HepG2 (cell line): ENCODE results near the gene UBXN6. TPM values are rescaled to one million over a fixed set of nuclear protein-coding genes. Genes with fewer than 3 reads are reported as not detected.

Source experiments
- ATAC-seq: fragments of 200-7000 bp; cut with Tn5 transposase; 3 replicates; pipeline ENCODE4 v1.9.1; 2020; ENCODE audit warnings: mild to moderate bottlenecking, moderate library complexity
- BruUV-seq: library from RNA; stranded (reverse); fragments of 400-500 nt; replicated peaks from 2 replicates; lab custom pipeline; 2021; lab: Mats Ljungman, UMichigan
- CTCF ChIA-PET: fragments of 300-600 bp; formaldehyde crosslinking; extraction: SDS; loops from one replicate; lab custom pipeline; 2021; ENCODE audit warnings: low total read pairs, inconsistent platforms, low intra/inter-chr PET ratio; lab: Yijun Ruan, JAX
- POLR2A ChIA-PET: fragments of 350-600 bp; sonication (Branson Sonifier 250); formaldehyde crosslinking; loops from one replicate; lab custom pipeline; 2020; ENCODE audit warnings: antibody characterized with exemption, inconsistent platforms; lab: Yijun Ruan, JAX
- DNase-seq: peaks from one replicate; pipeline ENCODE4 v3.0.0-alpha.2; 2015; ENCODE audit warnings: low spot score
- FAIRE-seq: peaks from 3 replicates; lab custom pipeline; 2011; peaks lifted over from hg19 to GRCh38; lab: Jason Lieb, UNC
- H2AFZ ChIP-seq: one replicate; pipeline ENCODE4 v1.6.1; 2011; ENCODE audit warnings: low read length, inconsistent platforms
- H3K27ac ChIP-seq: fragments of 300-600 bp; 3 replicates; pipeline ENCODE4 v1.8.0; 2011; ENCODE audit warnings: mixed run types, mild to moderate bottlenecking, mixed read lengths, low read length, inconsistent platforms; ENCODE audit not compliant: insufficient read depth; ENCODE audit errors: extremely low read length
- H3K27me3 ChIP-seq, 2 experiments: fragments of 200-600 bp in 1 of 2; 2 replicates in 1 of 2; 3 replicates in 1 of 2; pipeline versions ENCODE4 v1.6.0 to v1.8.0; 2011; ENCODE audit warnings: low read length in 2 of 2, mild to moderate bottlenecking in 2 of 2, moderate library complexity in 2 of 2, inconsistent platforms in 1 of 2; ENCODE audit not compliant: insufficient read depth in 2 of 2, control insufficient read depth in 1 of 2
- H3K36me3 ChIP-seq, 2 experiments: fragments of 200-600 bp in 1 of 2; replicated peaks in 1 of 2; 2 replicates in 1 of 2; 3 replicates in 1 of 2; pipeline versions ENCODE4 v1.5.1 to v1.8.0; 2011; ENCODE audit warnings: low read length in 2 of 2, inconsistent platforms in 1 of 2; ENCODE audit not compliant: insufficient read depth in 2 of 2, control insufficient read depth in 1 of 2
- H3K4me1 ChIP-seq: 2 replicates; pipeline ENCODE4 v1.5.1; 2012; ENCODE audit warnings: low read length, inconsistent platforms; ENCODE audit not compliant: insufficient read depth
- H3K4me2 ChIP-seq: 2 replicates; pipeline ENCODE4 v1.6.0; 2011; ENCODE audit warnings: low read depth, low read length, inconsistent platforms
- H3K4me3 ChIP-seq, 3 experiments: fragments of 200-600 bp in 1 of 3; sonication (generic), shearing (Covaris generic) in 1 of 3; replicated peaks in 1 of 3; 2 replicates each; pipeline ENCODE4 v1.5.1; 2011 to 2016; ENCODE audit warnings: low read length in 3 of 3, inconsistent platforms in 2 of 3, low read depth in 2 of 3, mild to moderate bottlenecking in 2 of 3, control low read depth in 1 of 3, mixed read lengths in 1 of 3; ENCODE audit not compliant: insufficient read depth in 1 of 3
- H3K79me2 ChIP-seq: one replicate; pipeline ENCODE4 v1.6.1; 2011; ENCODE audit warnings: low read length, inconsistent platforms; ENCODE audit not compliant: insufficient read depth
- H3K9ac ChIP-seq: 2 replicates; pipeline ENCODE4 v1.6.0; 2011; ENCODE audit warnings: mild to moderate bottlenecking, low read depth, low read length, inconsistent platforms; ENCODE audit not compliant: insufficient read depth
- H3K9me3 ChIP-seq: 2 replicates; pipeline ENCODE4 v1.5.1; 2012; ENCODE audit warnings: mild to moderate bottlenecking, low read length
- H4K20me1 ChIP-seq: 2 replicates; pipeline ENCODE4 v1.6.0; 2011; ENCODE audit warnings: inconsistent platforms, mild to moderate bottlenecking, low read length, moderate library complexity; ENCODE audit not compliant: insufficient read depth
- AGO2 ChIP-seq: fragments of 200-400 bp; formaldehyde crosslinking; optimal IDR thresholded peaks from 2 replicates; pipeline ENCODE3; 2017; ENCODE audit warnings: mild to moderate bottlenecking, low read depth, low read length, moderate library complexity
- KDM5B ChIP-seq: sonication (generic); formaldehyde crosslinking; IDR thresholded peaks from 2 replicates; pipeline ENCODE4 v1.4.0; 2020; ENCODE audit warnings: missing genetic modification reagents, mild to moderate bottlenecking, borderline replicate concordance
- PAF1 ChIP-seq: IDR thresholded peaks from 2 replicates; pipeline ENCODE4 v1.6.1; 2016; ENCODE audit warnings: missing genetic modification reagents, missing compliant biosample characterization
- RBFOX2 ChIP-seq: fragments of 200-400 bp; formaldehyde crosslinking; IDR thresholded peaks from 2 replicates; pipeline ENCODE4 v1.6.1; 2017; ENCODE audit warnings: low read depth, mild to moderate bottlenecking, low read length
- RBM22 ChIP-seq: fragments of 200-400 bp; formaldehyde crosslinking; optimal IDR thresholded peaks from 2 replicates; pipeline ENCODE3; 2017; ENCODE audit warnings: mild to moderate bottlenecking, low read length, moderate library complexity
- WIZ ChIP-seq: sonication (generic); formaldehyde crosslinking; IDR thresholded peaks from 2 replicates; pipeline ENCODE4 v1.5.1; 2020; ENCODE audit warnings: mild to moderate bottlenecking, missing genetic modification reagents
- ZBTB20 ChIP-seq: sonication (generic); formaldehyde crosslinking; IDR thresholded peaks from 2 replicates; pipeline ENCODE4 v1.8.1; 2023; ENCODE audit warnings: missing genetic modification reagents, low read depth, mild to moderate bottlenecking, borderline replicate concordance
- ZNF556 ChIP-seq: sonication (generic); formaldehyde crosslinking; IDR thresholded peaks from 2 replicates; pipeline ENCODE4 v1.4.0; 2020; ENCODE audit warnings: mild to moderate bottlenecking, missing genetic modification reagents, borderline replicate concordance
- WGBS: methylation state at CpG from one replicate; pipeline ENCODE4 v1.1.6; 2017; ENCODE audit warnings: low lambda C conversion rate; 5-methylcytosine and 5-hydroxymethylcytosine counted together
- in situ Hi-C: cut with HindIII; loops from 2 replicates; pipeline ENCODE4 v1.10.0; 2017; ENCODE audit warnings: low pct_unique_long_range_greater_than_20kb; ENCODE audit not compliant: extremely low pct_ligation_motif_present
- intact Hi-C: fragments of 100-400 bp; cut with micrococcal nuclease; formaldehyde crosslinking; loops from one replicate; pipeline ENCODE4 v1.10.0; 2022; ENCODE audit not compliant: unreplicated experiment
- polyA plus RNA-seq, 8 experiments: library from polyadenylated mRNA; depleted of rRNA in 3 of 8; stranded (reverse) in 7 of 8; unstranded in 1 of 8; fragments of >200 nt; fragmentation: Illumina TruSeq in 4 of 8; extraction: Trizol in 4 of 8; gene quantifications; 2 replicates each; pipeline versions ENCODE4 v1.2.1 to v1.2.3, GENCODE V29; 2011 to 2016; ENCODE audit warnings: low read depth in 4 of 8, missing spikeins in 1 of 8, mixed read lengths in 1 of 8; ENCODE audit not compliant: insufficient read depth in 1 of 8
- total RNA-seq, 5 experiments: library from RNA; depleted of rRNA; stranded (reverse); fragments of >200 nt; fragmentation: Illumina TruSeq; extraction: Trizol; gene quantifications; 2 replicates each; pipeline ENCODE4 v1.2.3, GENCODE V29; 2016; ENCODE audit warnings: low read depth in 1 of 5
- TF ChIP-seq, protein P1 (sequence below): IDR thresholded peaks from 2 replicates; pipeline ENCODE4 v1.6.1; 2012; ENCODE audit warnings: inconsistent platforms
- TF ChIP-seq, protein P2 (sequence below): sonication (generic); formaldehyde crosslinking; conservative IDR thresholded peaks from 2 replicates; pipeline ENCODE4 v1.5.0; 2020; ENCODE audit warnings: missing genetic modification reagents
- TF ChIP-seq, protein P3 (sequence below): sonication (generic); formaldehyde crosslinking; IDR thresholded peaks from 2 replicates; pipeline ENCODE4 v1.5.0; 2020; ENCODE audit warnings: mild to moderate bottlenecking, missing genetic modification reagents

Gene UBXN6
- total and polyA plus RNA-seq, 2 of the 13 experiments (the other 11 are each of a cell fraction or from before 2014, with no cell fraction given), result 34.9 to 35.5 TPM

DNA sequence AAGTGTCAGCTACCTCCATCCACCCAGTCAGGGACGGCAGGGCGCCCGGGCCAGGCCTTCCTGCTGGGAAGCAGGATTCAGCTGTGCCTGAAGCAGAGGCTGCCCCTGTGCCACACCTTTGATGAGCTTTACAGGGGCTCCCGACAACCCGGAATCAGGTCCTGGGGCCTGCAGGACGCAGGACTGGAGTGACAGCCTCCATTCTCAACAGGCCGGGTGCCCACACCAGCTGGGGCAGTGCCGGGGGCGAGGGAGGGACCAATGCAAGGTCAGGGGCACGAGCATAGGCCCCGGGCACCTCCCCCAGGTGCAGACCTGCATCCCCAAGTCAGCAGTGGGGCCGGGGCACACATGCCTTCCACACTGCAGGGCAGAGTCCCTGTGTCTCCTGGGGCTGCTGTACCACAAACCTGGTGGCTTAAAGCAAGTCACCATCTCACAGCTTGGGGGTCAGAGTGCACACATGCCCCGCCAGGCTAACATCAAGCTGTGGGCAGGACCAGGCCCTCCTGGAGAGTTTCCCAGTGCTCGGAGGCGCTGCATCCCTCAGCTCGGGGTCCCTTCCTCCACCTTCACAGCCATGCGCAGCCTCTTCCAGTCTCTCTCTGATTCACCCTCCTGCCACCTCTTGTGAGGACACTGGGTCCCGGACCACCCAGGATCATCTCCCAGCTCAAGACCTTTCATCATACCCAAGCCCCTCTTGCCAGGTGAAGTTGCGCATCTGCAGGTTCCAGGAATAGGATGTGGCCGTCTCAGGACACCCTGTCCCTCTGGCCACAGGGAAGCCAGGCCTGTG lies 13.4 kb downstream of the UBXN6 start:
- Histone ChIP-seq H3K9ac (no peak overlapping the region), H3K4me3 (no peak overlapping the region), H3K9me3 (no peaks in the 10 kb centered on the region), H3K36me3 (peaks cover 16 to 50% of the 10 kb centered on the region in 2 experiments; a peak in 4 of 5 replicates), H3K4me2 (no peak overlapping the region), H3K27me3 (no peaks in the 10 kb centered on the region), H3K27ac (no peak overlapping the region), H3K4me1 (peaks cover 7% of the 10 kb centered on the region; the same call in 1 of the 2 replicates), H4K20me1 (no peaks in the 10 kb centered on the region), H3K79me2 (no peaks in the 10 kb centered on the region), H2AFZ (no peak overlapping the region)
- BruUV-seq, result no TSS peak
- POLR2A ChIA-PET, result interaction anchor here (0.8 kb wide), 1 partner anchor 28 kb away, joined by 3 read pairs; no protein-coding TSS in a partner anchor
- CTCF ChIA-PET, result no interaction called here
- 87% methylated on average over 10 of the region's 20 CpGs for WGBS
- in situ Hi-C loops (no loop called here), intact Hi-C loops (no loop called here)
- DNase-seq (no peak), ATAC-seq (no peak; the same call in 2 of the 3 replicates), FAIRE-seq (no peak)
- TF ChIP-seq, protein P1, sequence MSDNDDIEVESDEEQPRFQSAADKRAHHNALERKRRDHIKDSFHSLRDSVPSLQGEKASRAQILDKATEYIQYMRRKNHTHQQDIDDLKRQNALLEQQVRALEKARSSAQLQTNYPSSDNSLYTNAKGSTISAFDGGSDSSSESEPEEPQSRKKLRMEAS, result no peak
- TF ChIP-seq KDM5B (no peak), PAF1 (CRISPR knock-in tag) (no peak), ZBTB20 (CRISPR knock-in tag) (no peak), RBFOX2 (peak; percentile 40; the same call in 1 of the 2 replicates), ZNF556 (CRISPR knock-in tag) (no peak), RBM22 (peak; percentile 84), WIZ (CRISPR knock-in tag) (no peak), AGO2 (peak; percentile 59)
- TF ChIP-seq, protein P2, sequence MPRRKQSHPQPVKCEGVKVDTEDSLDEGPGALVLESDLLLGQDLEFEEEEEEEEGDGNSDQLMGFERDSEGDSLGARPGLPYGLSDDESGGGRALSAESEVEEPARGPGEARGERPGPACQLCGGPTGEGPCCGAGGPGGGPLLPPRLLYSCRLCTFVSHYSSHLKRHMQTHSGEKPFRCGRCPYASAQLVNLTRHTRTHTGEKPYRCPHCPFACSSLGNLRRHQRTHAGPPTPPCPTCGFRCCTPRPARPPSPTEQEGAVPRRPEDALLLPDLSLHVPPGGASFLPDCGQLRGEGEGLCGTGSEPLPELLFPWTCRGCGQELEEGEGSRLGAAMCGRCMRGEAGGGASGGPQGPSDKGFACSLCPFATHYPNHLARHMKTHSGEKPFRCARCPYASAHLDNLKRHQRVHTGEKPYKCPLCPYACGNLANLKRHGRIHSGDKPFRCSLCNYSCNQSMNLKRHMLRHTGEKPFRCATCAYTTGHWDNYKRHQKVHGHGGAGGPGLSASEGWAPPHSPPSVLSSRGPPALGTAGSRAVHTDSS (CRISPR knock-in tag), result no peak
- TF ChIP-seq, protein P3, sequence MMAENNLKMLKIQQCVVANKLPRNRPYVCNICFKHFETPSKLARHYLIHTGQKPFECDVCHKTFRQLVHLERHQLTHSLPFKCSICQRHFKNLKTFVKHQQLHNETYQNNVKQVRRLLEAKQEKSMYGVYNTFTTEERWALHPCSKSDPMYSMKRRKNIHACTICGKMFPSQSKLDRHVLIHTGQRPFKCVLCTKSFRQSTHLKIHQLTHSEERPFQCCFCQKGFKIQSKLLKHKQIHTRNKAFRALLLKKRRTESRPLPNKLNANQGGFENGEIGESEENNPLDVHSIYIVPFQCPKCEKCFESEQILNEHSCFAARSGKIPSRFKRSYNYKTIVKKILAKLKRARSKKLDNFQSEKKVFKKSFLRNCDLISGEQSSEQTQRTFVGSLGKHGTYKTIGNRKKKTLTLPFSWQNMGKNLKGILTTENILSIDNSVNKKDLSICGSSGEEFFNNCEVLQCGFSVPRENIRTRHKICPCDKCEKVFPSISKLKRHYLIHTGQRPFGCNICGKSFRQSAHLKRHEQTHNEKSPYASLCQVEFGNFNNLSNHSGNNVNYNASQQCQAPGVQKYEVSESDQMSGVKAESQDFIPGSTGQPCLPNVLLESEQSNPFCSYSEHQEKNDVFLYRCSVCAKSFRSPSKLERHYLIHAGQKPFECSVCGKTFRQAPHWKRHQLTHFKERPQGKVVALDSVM, result no peak
